Psoas muscle (tissue), 8 donors: ENCODE data around the gene DGKB. TPM values are rescaled to one million over a fixed set of nuclear protein-coding genes. Genes with fewer than 3 reads are reported as not detected.

Experiments
- ATAC-seq, 4 donors: fragments of 200-7000 bp; cut with Tn5 transposase; one replicate each; pipeline ENCODE4 v1.9.1; 2020; ENCODE audit warnings: moderate library complexity in 3 of 4, mild to moderate bottlenecking in 2 of 4
- DNase-seq, 2 donors: peaks; one replicate each; pipeline ENCODE4 v3.0.0-alpha.2; 2020
- H3K27ac ChIP-seq: fragments of 200-600 bp; one replicate; pipeline ENCODE4 v1.8.0; 2022
- H3K27me3 ChIP-seq, 3 donors: fragments of 200-600 bp in 1 of 3; one replicate each; pipeline versions ENCODE4 v1.6.1 to v1.8.0; 2013 to 2022; ENCODE audit warnings: low read length in 2 of 3, mild to moderate bottlenecking in 2 of 3, moderate library complexity in 1 of 3; ENCODE audit not compliant: insufficient read depth in 3 of 3
- H3K36me3 ChIP-seq, 2 donors: fragments of 200-600 bp in 1 of 2; one replicate each; pipeline versions ENCODE4 v1.6.1 to v1.8.0; 2013 to 2022; ENCODE audit warnings: low read depth in 1 of 2, mild to moderate bottlenecking in 1 of 2, moderate library complexity in 1 of 2; ENCODE audit not compliant: insufficient read depth in 1 of 2
- H3K4me1 ChIP-seq: fragments of 200-600 bp; one replicate; pipeline ENCODE4 v1.8.0; 2022
- H3K4me3 ChIP-seq: fragments of 200-600 bp; one replicate; pipeline ENCODE4 v1.8.0; 2022; ENCODE audit warnings: mild to moderate bottlenecking
- H3K9me3 ChIP-seq: fragments of 200-600 bp; one replicate; pipeline ENCODE4 v1.8.0; 2022
- WGBS, 3 donors: extraction: QIAGEN DNeasy Blood & Tissue Kit; methylation state at CpG; one replicate each; pipeline versions ENCODE4 v1.1.6 to v1.1.7; 2013; 5-methylcytosine and 5-hydroxymethylcytosine counted together
- intact Hi-C, 2 donors: fragments of 100-400 bp; cut with DNase I; formaldehyde crosslinking; loops; one replicate each; pipeline versions ENCODE4 v1.11.0 to v1.14.2; 2022
- polyA plus RNA-seq, 3 donors: library from polyadenylated mRNA; stranded (reverse); fragments of 200-250 nt; gene quantifications; one replicate each; pipeline ENCODE4 v1.2.3, GENCODE V29; 2013
- total RNA-seq, 4 donors: library from RNA; stranded (reverse); fragmentation: NEBNext Ultra II Directional in 2 of 4; extraction: Animal tissue kit (Norgen Biotek cat#: 25700) in 2 of 4; gene quantifications; one replicate each; pipeline versions ENCODE4 v1.2.1 to v1.2.4, GENCODE V29; 2021 to 2023
- TF ChIP-seq, protein P1 (sequence below): fragments of 200-600 bp; IDR thresholded peaks from one replicate; pipeline ENCODE4 v1.8.0; 2022; ENCODE audit warnings: antibody characterized with exemption
- donor health status: healthy with polysubstance abuse.
- donor health status: DM: no; HTN: no; CAD: no; lungs with moderate emphysema.
- donor health status: Bipolar disorder and iron deficiency.
- donor health status: healthy.
- donor health status: DM: yes; HTN: yes; CAD: no.
- donor health status: DM: no; HTN: no; CAD: no.
- donor health status: DM: no; HTN: no; CAD: no.
- donor health status: DM: yes; HTN: yes; CAD: no.

The DGKB gene
- total and polyA plus RNA-seq, 7 donors: 0.01 to 0.26 (median 0.04) TPM; not detected in 2

DNA sequence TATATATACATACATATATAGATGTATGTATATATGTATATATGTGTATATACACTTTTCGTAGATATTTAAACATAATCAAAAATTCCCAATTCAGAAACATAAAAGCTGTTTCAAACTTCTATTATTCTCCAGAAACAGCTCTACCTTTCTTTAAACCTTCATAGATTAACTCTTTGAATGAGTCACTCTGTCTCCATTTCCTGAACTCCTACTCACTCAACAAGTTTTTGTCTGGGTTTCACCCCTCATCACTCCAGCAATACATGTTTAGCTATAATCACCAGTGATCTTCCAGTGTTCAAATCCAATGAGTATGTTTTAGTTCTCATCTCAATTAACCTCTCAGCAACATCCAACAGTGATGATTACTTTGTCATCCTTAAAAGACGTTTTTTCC lies 9.6 kb downstream of the DGKB start:
- ATAC-seq (no peak), DNase-seq (no peak)
- TF ChIP-seq, protein P1, sequence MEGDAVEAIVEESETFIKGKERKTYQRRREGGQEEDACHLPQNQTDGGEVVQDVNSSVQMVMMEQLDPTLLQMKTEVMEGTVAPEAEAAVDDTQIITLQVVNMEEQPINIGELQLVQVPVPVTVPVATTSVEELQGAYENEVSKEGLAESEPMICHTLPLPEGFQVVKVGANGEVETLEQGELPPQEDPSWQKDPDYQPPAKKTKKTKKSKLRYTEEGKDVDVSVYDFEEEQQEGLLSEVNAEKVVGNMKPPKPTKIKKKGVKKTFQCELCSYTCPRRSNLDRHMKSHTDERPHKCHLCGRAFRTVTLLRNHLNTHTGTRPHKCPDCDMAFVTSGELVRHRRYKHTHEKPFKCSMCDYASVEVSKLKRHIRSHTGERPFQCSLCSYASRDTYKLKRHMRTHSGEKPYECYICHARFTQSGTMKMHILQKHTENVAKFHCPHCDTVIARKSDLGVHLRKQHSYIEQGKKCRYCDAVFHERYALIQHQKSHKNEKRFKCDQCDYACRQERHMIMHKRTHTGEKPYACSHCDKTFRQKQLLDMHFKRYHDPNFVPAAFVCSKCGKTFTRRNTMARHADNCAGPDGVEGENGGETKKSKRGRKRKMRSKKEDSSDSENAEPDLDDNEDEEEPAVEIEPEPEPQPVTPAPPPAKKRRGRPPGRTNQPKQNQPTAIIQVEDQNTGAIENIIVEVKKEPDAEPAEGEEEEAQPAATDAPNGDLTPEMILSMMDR: no peak

GRCh38 chr7:14891289-14891688 lies 11.3 kb downstream of the DGKB start:
- Histone ChIP-seq H3K4me3 (no peak overlapping the region), H3K36me3 (no peaks in the 10 kb centered on the region), H3K9me3 (no peaks in the 10 kb centered on the region), H3K27me3 (no peaks in the 10 kb centered on the region), H3K4me1 (peaks cover 8% of the 10 kb centered on the region), H3K27ac (no peak overlapping the region)
- TF ChIP-seq, protein P1: no peak
- WGBS, 3 donors: 95 to 98% (median 97%) methylated on average over 3 of the region's 3 CpGs
- no peak for DNase-seq
- ATAC-seq: no peak
- intact Hi-C loops: no loop called here

More for the DNA sequence above, 9.6 kb downstream of the DGKB start:
- Histone ChIP-seq H3K4me3 (no peak overlapping the region), H3K36me3 (no peaks in the 10 kb centered on the region), H3K4me1 (peaks cover 8% of the 10 kb centered on the region), H3K9me3 (no peaks in the 10 kb centered on the region), H3K27ac (no peak overlapping the region), H3K27me3 (no peaks in the 10 kb centered on the region)
- intact Hi-C loops: no loop called here
- 68 to 73% (median 70%) methylated on average over 2 of the region's 2 CpGs for WGBS, 3 donors

- intact Hi-C loops: no loop called here
- WGBS, 3 donors: 8 to 29% (median 26%) methylated on average over 1 of the region's 1 CpG
- DNase-seq (no peak), ATAC-seq (no peak)
- H3K4me1 ChIP-seq: peaks cover 8% of the 10 kb centered on the region
- H3K27me3 ChIP-seq: no peaks in the 10 kb centered on the region
- no peaks in the 10 kb centered on the region for H3K36me3 ChIP-seq
- no peaks in the 10 kb centered on the region for H3K9me3 ChIP-seq
- TF ChIP-seq, protein P1: no peak
- H3K27ac ChIP-seq: no peak overlapping the region
- no peak overlapping the region for H3K4me3 ChIP-seq
These were observed 13.6 kb downstream of the DGKB start for GRCh38 chr7:14888962-14889361.

GRCh38 chr7:14886533-14886932 lies 16.0 kb downstream of the DGKB start:
- TF ChIP-seq, protein P1: no peak
- ATAC-seq (no peak), DNase-seq (no peak)
- Histone ChIP-seq H3K27ac (no peak overlapping the region), H3K4me1 (peaks cover 8% of the 10 kb centered on the region), H3K9me3 (no peaks in the 10 kb centered on the region), H3K4me3 (no peak overlapping the region), H3K27me3 (no peaks in the 10 kb centered on the region), H3K36me3 (no peaks in the 10 kb centered on the region)
- intact Hi-C loops: no loop called here
- 81 to 89% (median 83%) methylated on average over 3 of the region's 3 CpGs for WGBS, 3 donors

DNA sequence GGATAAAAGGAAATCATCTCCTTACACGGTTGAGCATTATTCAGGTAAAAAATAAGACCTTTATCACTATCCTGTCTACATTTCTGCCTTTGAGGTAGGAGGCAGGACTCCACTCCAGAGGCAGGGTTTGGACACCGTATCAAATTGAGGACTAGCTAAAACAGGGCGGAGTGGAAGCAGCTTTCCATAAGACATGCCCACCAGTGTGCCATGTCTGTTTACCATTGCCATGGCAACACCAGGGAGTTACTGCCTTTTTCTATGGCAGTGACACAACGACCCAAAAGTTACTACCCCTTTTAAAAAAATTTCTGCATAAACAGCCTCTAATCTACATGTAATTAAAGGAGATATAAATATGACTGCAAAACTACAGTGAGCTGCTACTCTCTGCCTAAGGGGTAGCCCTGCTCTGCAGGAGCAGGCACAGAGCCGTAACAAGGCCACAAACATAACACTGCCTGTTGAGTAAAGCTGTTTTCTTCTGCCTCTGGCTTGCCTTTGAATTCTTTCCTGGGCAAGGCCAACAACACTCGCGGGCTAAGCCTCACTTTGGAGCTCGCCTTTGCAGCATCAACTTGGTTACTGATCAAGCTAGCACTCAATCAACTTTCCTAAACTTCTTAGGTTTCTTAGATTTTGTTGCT lies 26.5 kb downstream of the DGKB start:
- DNase-seq: no peak
- intact Hi-C loops: no loop called here
- ATAC-seq: no peak
- Histone ChIP-seq H3K27me3 (no peaks in the 10 kb centered on the region), H3K9me3 (no peaks in the 10 kb centered on the region), H3K4me1 (no peaks in the 10 kb centered on the region), H3K36me3 (no peaks in the 10 kb centered on the region), H3K27ac (no peak overlapping the region), H3K4me3 (no peak overlapping the region)
- TF ChIP-seq, protein P1: no peak
- WGBS, 3 donors: 68 to 76% (median 75%) methylated on average over 8 of the region's 8 CpGs
